Measurements from ENCODE around the gene FYB1.

FYB1 gene

GRCh38 chr5:39206630-39207321 lies 12.6 kb downstream of the FYB1 start:
- DNase-seq (ENCODE audit: low read depth in 3 of 3), result no peak

- no peak for DNase-seq (ENCODE audit: low read depth in 3 of 3)
Observed at GRCh38 chr5:39205550-39205949, 13.8 kb downstream of the FYB1 start.

- DNase-seq (ENCODE audit: low read depth in 3 of 3), result no peak
Observed at GRCh38 chr5:39203951-39204350, 15.4 kb downstream of the FYB1 start.

- no peak for DNase-seq (ENCODE audit: low read depth in 3 of 3)
Observed at GRCh38 chr5:39203275-39203922, 16.0 kb downstream of the FYB1 start.

- no peak for DNase-seq (ENCODE audit: low read depth in 3 of 3)
Observed at GRCh38 chr5:39202597-39203274, 16.6 kb downstream of the FYB1 start.

- no peak for DNase-seq (ENCODE audit: low read depth in 3 of 3)
Observed at GRCh38 chr5:39201781-39202596, 17.4 kb downstream of the FYB1 start.

- DNase-seq (ENCODE audit: low read depth in 3 of 3), result no peak
Observed at GRCh38 chr5:39201160-39201780, 18.1 kb downstream of the FYB1 start.

- DNase-seq (ENCODE audit: low read depth in 3 of 3), result no peak
Observed at GRCh38 chr5:39200081-39200480, 19.3 kb downstream of the FYB1 start.

GRCh38 chr5:39199335-39199734 lies 20.0 kb downstream of the FYB1 start:
- DNase-seq (ENCODE audit: low read depth in 3 of 3), result no peak

- no peak for DNase-seq (ENCODE audit: low read depth in 3 of 3)
Observed at GRCh38 chr5:39198127-39198526, 21.2 kb downstream of the FYB1 start.

- no peak for DNase-seq (ENCODE audit: low read depth in 3 of 3)
Observed at GRCh38 chr5:39197556-39197955, 21.8 kb downstream of the FYB1 start.

GRCh38 chr5:39195198-39195826 lies 24.1 kb downstream of the FYB1 start:
- no peak for DNase-seq (ENCODE audit: low read depth in 3 of 3)

- no peak for DNase-seq (ENCODE audit: low read depth in 3 of 3)
Observed at GRCh38 chr5:39194466-39195136, 24.8 kb downstream of the FYB1 start.

GRCh38 chr5:39193553-39194465 lies 25.6 kb downstream of the FYB1 start:
- DNase-seq (ENCODE audit: low read depth in 3 of 3), result no peak

- no peak for DNase-seq (ENCODE audit: low read depth in 3 of 3)
Observed at GRCh38 chr5:39192450-39193160, 26.8 kb downstream of the FYB1 start.

GRCh38 chr5:39191216-39191615 lies 28.1 kb downstream of the FYB1 start:
- no peak for DNase-seq (ENCODE audit: low read depth in 3 of 3)

- DNase-seq (ENCODE audit: low read depth in 3 of 3), result no peak
Observed at GRCh38 chr5:39190311-39191102, 28.9 kb downstream of the FYB1 start.

GRCh38 chr5:39189292-39189955 lies 29.9 kb downstream of the FYB1 start:
- DNase-seq (ENCODE audit: low read depth in 3 of 3), result no peak

Data from stimulated activated CD4-positive, alpha-beta T cell treated with anti-CD3 and anti-CD28 coated beads, TNF-alpha, amount 100 ng/mL, for 4 hours (primary cell).